Calu3 (cell line): ENCODE measurements around the gene ZNF879. TPM values are rescaled to one million over a fixed set of nuclear protein-coding genes. Genes with fewer than 3 reads are reported as not detected.

Experiments
- BruUV-seq: library from RNA; stranded (reverse); fragments of 400-500 nt; replicated peaks from 2 replicates; lab custom pipeline; 2021; lab: Mats Ljungman, UMichigan
- CTCF ChIA-PET: fragments of 300-600 bp; sonication (Branson Sonifier 250); formaldehyde crosslinking; loops from one replicate; lab custom pipeline; 2022; ENCODE audit warnings: antibody characterized with exemption; lab: Charles Lee
- DNase-seq: peaks from one replicate; pipeline ENCODE4 v3.0.0; 2022
- H3K27ac Mint-ChIP-seq: one replicate; pipeline ENCODE4 v1.8.0; 2022; ENCODE audit warnings: mixed read lengths; ENCODE audit not compliant: unreplicated experiment
- H3K27me3 Mint-ChIP-seq: one replicate; pipeline ENCODE4 v1.8.0; 2022; ENCODE audit warnings: mixed read lengths; ENCODE audit not compliant: unreplicated experiment
- H3K36me3 Mint-ChIP-seq: one replicate; pipeline ENCODE4 v1.8.0; 2022; ENCODE audit warnings: mild to moderate bottlenecking, moderate library complexity, mixed read lengths; ENCODE audit not compliant: insufficient read depth, unreplicated experiment
- H3K4me1 Mint-ChIP-seq: one replicate; pipeline ENCODE4 v1.8.0; 2022; ENCODE audit warnings: mild to moderate bottlenecking, low read depth, mixed read lengths; ENCODE audit not compliant: unreplicated experiment
- H3K4me3 Mint-ChIP-seq: one replicate; pipeline ENCODE4 v1.8.0; 2022; ENCODE audit warnings: mild to moderate bottlenecking, low read depth, moderate library complexity, mixed read lengths; ENCODE audit not compliant: unreplicated experiment
- H3K9me3 Mint-ChIP-seq: one replicate; pipeline ENCODE4 v1.8.0; 2022; ENCODE audit warnings: low read depth, mixed read lengths; ENCODE audit not compliant: unreplicated experiment
- intact Hi-C: fragments of 100-400 bp; cut with micrococcal nuclease; formaldehyde crosslinking; loops from one replicate; pipeline ENCODE4 v1.10.0; 2022; ENCODE audit not compliant: unreplicated experiment
- total RNA-seq: library from RNA; stranded (reverse); gene quantifications from 2 replicates; pipeline ENCODE4 v1.2.3, GENCODE V29; 2022
- TF ChIP-seq, protein P1 (sequence below): fragments of 200-600 bp; IDR thresholded peaks from one replicate; pipeline ENCODE4 v1.8.0; 2022; ENCODE audit warnings: antibody characterized with exemption; ENCODE audit not compliant: unreplicated experiment

Gene ZNF879
- total RNA-seq, 1 experiment from 2014 or later: 1.4 TPM

DNA sequence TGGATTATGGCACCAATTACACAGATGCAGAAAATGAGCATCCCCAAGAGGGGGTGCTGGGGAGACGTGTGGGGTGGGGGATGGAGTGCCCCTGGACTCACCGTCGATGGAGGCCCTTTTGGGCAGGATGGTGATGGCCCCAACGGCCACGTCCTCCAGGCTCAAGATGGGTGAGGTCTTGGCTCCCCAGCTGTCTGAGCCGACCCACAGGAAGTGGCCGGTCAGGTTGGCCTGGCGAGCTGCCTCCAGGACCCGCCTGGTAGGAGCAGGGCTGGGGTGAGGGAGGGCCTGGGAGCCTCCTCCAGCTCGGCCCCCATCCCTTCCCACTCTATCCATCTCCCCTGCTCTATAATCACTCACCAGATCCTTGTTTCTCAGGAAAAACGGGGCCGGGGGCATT lies 33.1 kb upstream of the ZNF879 start:
- no peaks in the 10 kb centered on the region for H3K4me1 Mint-ChIP-seq
- H3K27me3 Mint-ChIP-seq: no peaks in the 10 kb centered on the region
- BruUV-seq: no TSS peak
- CTCF ChIA-PET: no interaction called here
- no peak overlapping the region for H3K4me3 Mint-ChIP-seq
- intact Hi-C loops: no loop called here
- peaks cover 30% of the 10 kb centered on the region for H3K9me3 Mint-ChIP-seq
- TF ChIP-seq, protein P1, sequence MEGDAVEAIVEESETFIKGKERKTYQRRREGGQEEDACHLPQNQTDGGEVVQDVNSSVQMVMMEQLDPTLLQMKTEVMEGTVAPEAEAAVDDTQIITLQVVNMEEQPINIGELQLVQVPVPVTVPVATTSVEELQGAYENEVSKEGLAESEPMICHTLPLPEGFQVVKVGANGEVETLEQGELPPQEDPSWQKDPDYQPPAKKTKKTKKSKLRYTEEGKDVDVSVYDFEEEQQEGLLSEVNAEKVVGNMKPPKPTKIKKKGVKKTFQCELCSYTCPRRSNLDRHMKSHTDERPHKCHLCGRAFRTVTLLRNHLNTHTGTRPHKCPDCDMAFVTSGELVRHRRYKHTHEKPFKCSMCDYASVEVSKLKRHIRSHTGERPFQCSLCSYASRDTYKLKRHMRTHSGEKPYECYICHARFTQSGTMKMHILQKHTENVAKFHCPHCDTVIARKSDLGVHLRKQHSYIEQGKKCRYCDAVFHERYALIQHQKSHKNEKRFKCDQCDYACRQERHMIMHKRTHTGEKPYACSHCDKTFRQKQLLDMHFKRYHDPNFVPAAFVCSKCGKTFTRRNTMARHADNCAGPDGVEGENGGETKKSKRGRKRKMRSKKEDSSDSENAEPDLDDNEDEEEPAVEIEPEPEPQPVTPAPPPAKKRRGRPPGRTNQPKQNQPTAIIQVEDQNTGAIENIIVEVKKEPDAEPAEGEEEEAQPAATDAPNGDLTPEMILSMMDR: no peak
- H3K27ac Mint-ChIP-seq: no peak overlapping the region
- no peaks in the 10 kb centered on the region for H3K36me3 Mint-ChIP-seq
- no peak for DNase-seq

DNA sequence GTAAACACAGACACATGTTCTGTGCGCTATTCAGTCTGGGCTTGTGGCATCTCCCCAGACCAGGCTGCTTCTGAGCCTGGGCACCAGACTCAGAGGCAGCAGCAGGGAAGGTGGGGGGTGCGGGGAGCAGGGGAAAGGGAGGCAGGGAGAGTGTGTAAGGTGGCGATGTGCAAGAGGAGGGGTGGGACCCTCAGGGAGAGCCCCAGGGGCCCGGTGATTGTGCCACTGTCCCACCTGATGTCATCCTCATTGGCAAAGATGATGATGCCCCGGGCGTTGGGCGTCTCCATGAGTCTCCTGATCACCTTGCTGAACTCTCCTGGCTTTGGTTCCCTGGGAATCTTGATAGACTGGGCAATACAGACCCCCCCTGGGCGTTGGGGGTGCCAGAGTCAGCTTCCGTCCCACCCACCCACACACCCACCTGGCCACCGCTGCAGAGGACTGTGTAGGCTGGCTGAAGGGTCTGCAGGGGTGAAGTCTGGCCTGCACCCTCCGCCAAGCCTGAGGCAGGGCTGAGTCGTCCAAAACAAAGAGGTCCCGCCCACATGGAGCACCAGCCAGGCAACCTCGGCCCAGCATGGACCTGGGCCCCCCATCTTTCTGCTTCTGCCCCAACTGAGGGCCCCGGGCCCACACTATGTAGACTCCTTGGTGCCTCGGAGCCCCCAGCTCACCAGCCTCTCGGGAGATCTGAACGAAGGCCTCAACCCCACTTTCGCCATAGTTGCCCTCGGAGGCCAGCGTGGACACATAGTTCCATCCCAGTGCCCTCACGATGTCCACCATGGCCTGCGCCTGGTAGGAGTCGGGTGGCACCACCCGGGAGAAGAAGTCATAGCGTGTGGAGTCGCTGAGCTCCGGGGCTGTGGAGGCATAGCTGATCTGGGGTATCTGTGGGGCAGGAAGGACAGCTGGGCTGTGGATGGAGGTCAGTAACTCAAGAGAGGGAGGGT lies 32.1 kb upstream of the ZNF879 start:
- Mint-ChIP-seq H3K4me1 (no peaks in the 10 kb centered on the region), H3K27me3 (no peaks in the 10 kb centered on the region), H3K9me3 (peaks cover 30% of the 10 kb centered on the region), H3K4me3 (no peak overlapping the region), H3K36me3 (no peaks in the 10 kb centered on the region), H3K27ac (no peak overlapping the region)
- no peak for DNase-seq
- no TSS peak for BruUV-seq
- TF ChIP-seq, protein P1: no peak
- CTCF ChIA-PET: interaction anchor here (0.9 kb wide), 1 partner anchor 118 kb away, joined by 5 read pairs; no protein-coding TSS in a partner anchor
- intact Hi-C loops: no loop called here

DNA sequence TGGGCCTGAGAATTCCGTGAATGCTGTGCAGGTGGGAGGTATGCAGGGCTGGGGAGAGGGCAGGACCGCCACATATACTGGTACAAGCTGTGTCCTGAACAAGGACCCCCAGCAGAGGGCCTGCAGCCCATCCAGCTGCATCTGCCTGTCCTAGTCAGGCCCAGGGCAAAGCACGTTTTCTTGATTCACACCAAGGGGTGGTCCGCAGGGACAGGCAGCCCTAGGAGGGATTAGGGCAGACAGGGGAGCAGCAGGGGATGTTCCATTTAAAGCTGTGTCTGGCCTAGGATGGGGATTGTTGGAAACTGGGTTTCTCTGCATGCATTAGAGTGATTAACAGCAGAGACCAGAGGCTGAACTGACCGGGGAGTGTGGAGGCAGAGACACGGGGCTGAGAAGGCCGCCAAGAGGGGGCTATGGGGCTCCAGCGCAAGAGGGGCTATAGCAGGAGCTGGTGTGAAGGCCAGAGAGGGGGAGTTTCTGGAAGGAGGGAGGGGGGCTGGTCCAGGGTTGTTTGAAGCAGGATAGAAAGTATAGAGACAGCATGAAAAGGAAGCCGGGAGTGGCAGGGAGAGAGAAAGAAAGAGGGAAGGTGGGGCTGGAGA lies 31.2 kb upstream of the ZNF879 start:
- BruUV-seq: no TSS peak
- intact Hi-C loops: no loop called here
- H3K4me1 Mint-ChIP-seq: no peaks in the 10 kb centered on the region
- H3K27ac Mint-ChIP-seq: no peak overlapping the region
- H3K36me3 Mint-ChIP-seq: no peaks in the 10 kb centered on the region
- H3K4me3 Mint-ChIP-seq: no peak overlapping the region
- H3K27me3 Mint-ChIP-seq: no peaks in the 10 kb centered on the region
- no peak for DNase-seq
- CTCF ChIA-PET: interaction anchor here (0.9 kb wide), 1 partner anchor 117 kb away, joined by 5 read pairs; no protein-coding TSS in a partner anchor
- peaks cover 33% of the 10 kb centered on the region for H3K9me3 Mint-ChIP-seq
- TF ChIP-seq, protein P1: no peak

DNA sequence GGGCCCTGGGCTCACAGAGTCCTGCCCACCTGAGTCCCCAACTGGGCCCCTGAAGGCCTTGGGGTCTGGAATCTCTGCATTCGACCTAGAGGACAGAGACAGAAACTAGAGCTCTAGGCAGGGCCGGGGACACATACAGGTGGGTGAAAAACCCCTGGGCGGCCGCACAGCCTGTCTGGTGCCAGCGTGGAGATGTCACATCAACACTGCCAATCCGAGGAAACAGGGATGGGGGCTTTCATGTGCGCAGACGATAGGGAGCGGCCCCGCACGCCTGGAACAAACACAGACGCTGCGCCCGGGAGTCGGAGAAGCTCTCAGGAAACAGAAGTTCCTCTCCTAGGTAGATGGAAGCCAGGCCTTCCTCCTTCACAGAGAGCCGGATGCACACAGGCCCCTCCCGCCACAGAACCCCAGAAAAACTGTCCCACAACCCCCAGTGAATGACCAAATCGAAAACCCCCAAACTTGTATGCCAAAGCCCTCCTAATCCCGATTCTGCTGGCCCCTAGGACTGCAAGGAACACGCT lies 30.3 kb upstream of the ZNF879 start:
- Mint-ChIP-seq H3K9me3 (peaks cover 30% of the 10 kb centered on the region), H3K27me3 (no peaks in the 10 kb centered on the region), H3K4me1 (no peaks in the 10 kb centered on the region), H3K27ac (no peak overlapping the region), H3K4me3 (no peak overlapping the region), H3K36me3 (no peaks in the 10 kb centered on the region)
- TF ChIP-seq, protein P1: no peak
- no peak for DNase-seq
- BruUV-seq: no TSS peak
- CTCF ChIA-PET: no interaction called here
- intact Hi-C loops: no loop called here
